Measurements from ENCODE around the gene PANX1. TPM values are rescaled to one million over a fixed set of nuclear protein-coding genes. Genes with fewer than 3 reads are reported as not detected.

The PANX1 gene
- total RNA-seq, 1 experiment from 2014 or later, result 21.9 TPM

GRCh38 chr11:94179696-94180095 lies 51.1 kb downstream of the PANX1 start:
- H3K36me3 ChIP-seq (ENCODE audit: control insufficient read depth in 1 of 2, insufficient read depth in 2 of 2, low read length in 2 of 2), result peaks cover 3 to 11% of the 10 kb centered on the region in 2 experiments; a peak in 1 of 4 replicates
- H3K4me3 ChIP-seq (replicated peaks in 1 of 2; ENCODE audit: low read depth in 1 of 2, low read length in 2 of 2), result no peak overlapping the region
- H3K27ac ChIP-seq (ENCODE audit: low read depth, low read length), result no peak overlapping the region
- H4K20me1 ChIP-seq (ENCODE audit: insufficient read depth), result peaks cover 4% of the 10 kb centered on the region; the same call in 1 of the 2 replicates
- ChIA-PET CTCF (no interaction called here), POLR2A (no interaction called here), RAD21 (ENCODE audit: low non-redundant PET in 1 of 2, low total read pairs in 2 of 2, uncharacterized antibody in 2 of 2, unreplicated experiment in 2 of 2) (no interaction called here)
- peaks cover 12% of the 10 kb centered on the region; the same call in 1 of the 2 replicates for H3K79me2 ChIP-seq (ENCODE audit: insufficient read depth, low read length)
- no peak overlapping the region for H3K9ac ChIP-seq (ENCODE audit: low read length)
- no peak for DNase-seq (ENCODE audit: low read depth, low spot score)
- intact Hi-C loops (cut with micrococcal nuclease), result loop anchor here (5.0 to 10.0 kb wide), 2 partner anchors 255 to 282 kb away; no protein-coding TSS in a partner anchor
- peaks cover 0 to 5% of the 10 kb centered on the region in 2 experiments; a peak in 1 of 4 replicates for H3K4me1 ChIP-seq (ENCODE audit: control insufficient read depth in 1 of 2, insufficient read depth in 2 of 2, low read length in 2 of 2)
- no peaks in the 10 kb centered on the region for H3K9me3 ChIP-seq (ENCODE audit: control insufficient read depth in 1 of 2, insufficient read depth in 1 of 2, low read depth in 1 of 2, low read length in 2 of 2)
- no peak overlapping the region for H2AFZ ChIP-seq (ENCODE audit: low read depth, low read length, poor library complexity, severe bottlenecking)
- ATAC-seq, result no peak
- H3K4me2 ChIP-seq (ENCODE audit: low read length), result no peak overlapping the region
- no TSS peak for BruUV-seq (replicated peaks)
- no peaks in the 10 kb centered on the region for H3K9me2 ChIP-seq (ENCODE audit: insufficient read depth)
- no peaks in the 10 kb centered on the region for H3K27me3 ChIP-seq (ENCODE audit: insufficient read depth, low read length)
- TF ChIP-seq YY1 (IDR thresholded peaks at IDR 0.05; ENCODE audit: extremely low read depth, insufficient replicate concordance, low read depth, low read length), result no peak
- TF ChIP-seq EGR1 (IDR thresholded peaks at IDR 0.05; ENCODE audit: low read depth), result no peak
- TF ChIP-seq ZFX (IDR thresholded peaks at IDR 0.05), result no peak
- TF ChIP-seq CEBPB (IDR thresholded peaks at IDR 0.05; ENCODE audit: low read depth), result no peak
- TF ChIP-seq TCF7L2 (IDR thresholded peaks at IDR 0.05; ENCODE audit: borderline replicate concordance, extremely low read depth, insufficient read depth, insufficient read length), result no peak
- TF ChIP-seq, protein P1, sequence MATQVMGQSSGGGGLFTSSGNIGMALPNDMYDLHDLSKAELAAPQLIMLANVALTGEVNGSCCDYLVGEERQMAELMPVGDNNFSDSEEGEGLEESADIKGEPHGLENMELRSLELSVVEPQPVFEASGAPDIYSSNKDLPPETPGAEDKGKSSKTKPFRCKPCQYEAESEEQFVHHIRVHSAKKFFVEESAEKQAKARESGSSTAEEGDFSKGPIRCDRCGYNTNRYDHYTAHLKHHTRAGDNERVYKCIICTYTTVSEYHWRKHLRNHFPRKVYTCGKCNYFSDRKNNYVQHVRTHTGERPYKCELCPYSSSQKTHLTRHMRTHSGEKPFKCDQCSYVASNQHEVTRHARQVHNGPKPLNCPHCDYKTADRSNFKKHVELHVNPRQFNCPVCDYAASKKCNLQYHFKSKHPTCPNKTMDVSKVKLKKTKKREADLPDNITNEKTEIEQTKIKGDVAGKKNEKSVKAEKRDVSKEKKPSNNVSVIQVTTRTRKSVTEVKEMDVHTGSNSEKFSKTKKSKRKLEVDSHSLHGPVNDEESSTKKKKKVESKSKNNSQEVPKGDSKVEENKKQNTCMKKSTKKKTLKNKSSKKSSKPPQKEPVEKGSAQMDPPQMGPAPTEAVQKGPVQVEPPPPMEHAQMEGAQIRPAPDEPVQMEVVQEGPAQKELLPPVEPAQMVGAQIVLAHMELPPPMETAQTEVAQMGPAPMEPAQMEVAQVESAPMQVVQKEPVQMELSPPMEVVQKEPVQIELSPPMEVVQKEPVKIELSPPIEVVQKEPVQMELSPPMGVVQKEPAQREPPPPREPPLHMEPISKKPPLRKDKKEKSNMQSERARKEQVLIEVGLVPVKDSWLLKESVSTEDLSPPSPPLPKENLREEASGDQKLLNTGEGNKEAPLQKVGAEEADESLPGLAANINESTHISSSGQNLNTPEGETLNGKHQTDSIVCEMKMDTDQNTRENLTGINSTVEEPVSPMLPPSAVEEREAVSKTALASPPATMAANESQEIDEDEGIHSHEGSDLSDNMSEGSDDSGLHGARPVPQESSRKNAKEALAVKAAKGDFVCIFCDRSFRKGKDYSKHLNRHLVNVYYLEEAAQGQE (IDR thresholded peaks at IDR 0.05; ENCODE audit: low read depth), result no peak
- TF ChIP-seq, protein P2, sequence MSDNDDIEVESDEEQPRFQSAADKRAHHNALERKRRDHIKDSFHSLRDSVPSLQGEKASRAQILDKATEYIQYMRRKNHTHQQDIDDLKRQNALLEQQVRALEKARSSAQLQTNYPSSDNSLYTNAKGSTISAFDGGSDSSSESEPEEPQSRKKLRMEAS (IDR thresholded peaks at IDR 0.05), result no peak
- TF ChIP-seq, protein P3, sequence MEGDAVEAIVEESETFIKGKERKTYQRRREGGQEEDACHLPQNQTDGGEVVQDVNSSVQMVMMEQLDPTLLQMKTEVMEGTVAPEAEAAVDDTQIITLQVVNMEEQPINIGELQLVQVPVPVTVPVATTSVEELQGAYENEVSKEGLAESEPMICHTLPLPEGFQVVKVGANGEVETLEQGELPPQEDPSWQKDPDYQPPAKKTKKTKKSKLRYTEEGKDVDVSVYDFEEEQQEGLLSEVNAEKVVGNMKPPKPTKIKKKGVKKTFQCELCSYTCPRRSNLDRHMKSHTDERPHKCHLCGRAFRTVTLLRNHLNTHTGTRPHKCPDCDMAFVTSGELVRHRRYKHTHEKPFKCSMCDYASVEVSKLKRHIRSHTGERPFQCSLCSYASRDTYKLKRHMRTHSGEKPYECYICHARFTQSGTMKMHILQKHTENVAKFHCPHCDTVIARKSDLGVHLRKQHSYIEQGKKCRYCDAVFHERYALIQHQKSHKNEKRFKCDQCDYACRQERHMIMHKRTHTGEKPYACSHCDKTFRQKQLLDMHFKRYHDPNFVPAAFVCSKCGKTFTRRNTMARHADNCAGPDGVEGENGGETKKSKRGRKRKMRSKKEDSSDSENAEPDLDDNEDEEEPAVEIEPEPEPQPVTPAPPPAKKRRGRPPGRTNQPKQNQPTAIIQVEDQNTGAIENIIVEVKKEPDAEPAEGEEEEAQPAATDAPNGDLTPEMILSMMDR (IDR thresholded peaks at IDR 0.05 in 2 of 3, conservative IDR thresholded peaks at IDR 0.05 in 1 of 3; ENCODE audit: borderline replicate concordance in 1 of 3, insufficient read depth in 1 of 3, low read depth in 2 of 3, low read length in 2 of 3), result no peak
- no peak for TF ChIP-seq EZH2 (IDR thresholded peaks at IDR 0.05)
- TF ChIP-seq SP1 (IDR thresholded peaks at IDR 0.05; ENCODE audit: low read depth), result no peak
- TF ChIP-seq POLR2AphosphoS5 (IDR thresholded peaks at IDR 0.05; ENCODE audit: low read depth, low read length), result no peak
- TF ChIP-seq ZNF274 (IDR thresholded peaks at IDR 0.05; ENCODE audit: low read depth, low read length), result no peak
- TF ChIP-seq SRF (IDR thresholded peaks at IDR 0.05; ENCODE audit: low read depth), result no peak
- TF ChIP-seq, protein P4, sequence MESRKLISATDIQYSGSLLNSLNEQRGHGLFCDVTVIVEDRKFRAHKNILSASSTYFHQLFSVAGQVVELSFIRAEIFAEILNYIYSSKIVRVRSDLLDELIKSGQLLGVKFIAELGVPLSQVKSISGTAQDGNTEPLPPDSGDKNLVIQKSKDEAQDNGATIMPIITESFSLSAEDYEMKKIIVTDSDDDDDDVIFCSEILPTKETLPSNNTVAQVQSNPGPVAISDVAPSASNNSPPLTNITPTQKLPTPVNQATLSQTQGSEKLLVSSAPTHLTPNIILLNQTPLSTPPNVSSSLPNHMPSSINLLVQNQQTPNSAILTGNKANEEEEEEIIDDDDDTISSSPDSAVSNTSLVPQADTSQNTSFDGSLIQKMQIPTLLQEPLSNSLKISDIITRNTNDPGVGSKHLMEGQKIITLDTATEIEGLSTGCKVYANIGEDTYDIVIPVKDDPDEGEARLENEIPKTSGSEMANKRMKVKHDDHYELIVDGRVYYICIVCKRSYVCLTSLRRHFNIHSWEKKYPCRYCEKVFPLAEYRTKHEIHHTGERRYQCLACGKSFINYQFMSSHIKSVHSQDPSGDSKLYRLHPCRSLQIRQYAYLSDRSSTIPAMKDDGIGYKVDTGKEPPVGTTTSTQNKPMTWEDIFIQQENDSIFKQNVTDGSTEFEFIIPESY (IDR thresholded peaks at IDR 0.05; ENCODE audit: extremely low read depth, insufficient replicate concordance, low read length), result no peak
- TF ChIP-seq FOSL1 (IDR thresholded peaks at IDR 0.05; ENCODE audit: low read depth), result no peak
- no peak for TF ChIP-seq JUND (IDR thresholded peaks at IDR 0.05)
- TF ChIP-seq EZH2phosphoT487 (IDR thresholded peaks at IDR 0.05; ENCODE audit: borderline replicate concordance), result no peak
- no peak for TF ChIP-seq ELF1 (IDR thresholded peaks at IDR 0.05; ENCODE audit: borderline replicate concordance, low read depth)
- TF ChIP-seq SIN3A (IDR thresholded peaks at IDR 0.05; ENCODE audit: low read depth), result no peak

Data from HCT116 (cell line).